HUES48 (cell line): ENCODE data around the gene JAK2.
"Not testable (repeated sequence)": the region's sequence is repeated elsewhere in the genome, so short reads cannot be mapped to it uniquely, and the experiment has no call there.

ENCODE experiments used
- H3K27ac ChIP-seq: one replicate; pipeline ENCODE4 v1.7.0; 2013; ENCODE audit warnings: low read depth, low read length, inconsistent platforms
- H3K27me3 ChIP-seq: 2 replicates; pipeline ENCODE4 v1.6.1; 2013; ENCODE audit warnings: mild to moderate bottlenecking, low read length; ENCODE audit not compliant: control insufficient read depth, insufficient read depth
- H3K36me3 ChIP-seq: 2 replicates; pipeline ENCODE4 v1.6.1; 2013; ENCODE audit warnings: low read length; ENCODE audit not compliant: control insufficient read depth, insufficient read depth
- H3K4me1 ChIP-seq: 2 replicates; pipeline ENCODE4 v1.6.1; 2013; ENCODE audit warnings: mild to moderate bottlenecking, low read length; ENCODE audit not compliant: control insufficient read depth, insufficient read depth
- H3K4me3 ChIP-seq: 2 replicates; pipeline ENCODE4 v1.5.1; 2013; ENCODE audit warnings: mild to moderate bottlenecking, low read depth, low read length
- H3K9ac ChIP-seq: 2 replicates; pipeline ENCODE4 v1.6.1; 2013; ENCODE audit warnings: mild to moderate bottlenecking, low read depth, low read length, moderate library complexity
- H3K9me3 ChIP-seq: 2 replicates; pipeline ENCODE4 v1.6.1; 2013; ENCODE audit warnings: low read length; ENCODE audit not compliant: control insufficient read depth, insufficient read depth

JAK2 gene

GRCh38 chr9:4997631-4998030 is 12.6 kb downstream of the JAK2 start:
- Histone ChIP-seq H3K4me1 (peaks cover 25% of the 10 kb centered on the region), H3K36me3 (no peaks in the 10 kb centered on the region), H3K9me3 (peaks cover 5% of the 10 kb centered on the region; the same call in 1 of the 2 replicates)

DNA sequence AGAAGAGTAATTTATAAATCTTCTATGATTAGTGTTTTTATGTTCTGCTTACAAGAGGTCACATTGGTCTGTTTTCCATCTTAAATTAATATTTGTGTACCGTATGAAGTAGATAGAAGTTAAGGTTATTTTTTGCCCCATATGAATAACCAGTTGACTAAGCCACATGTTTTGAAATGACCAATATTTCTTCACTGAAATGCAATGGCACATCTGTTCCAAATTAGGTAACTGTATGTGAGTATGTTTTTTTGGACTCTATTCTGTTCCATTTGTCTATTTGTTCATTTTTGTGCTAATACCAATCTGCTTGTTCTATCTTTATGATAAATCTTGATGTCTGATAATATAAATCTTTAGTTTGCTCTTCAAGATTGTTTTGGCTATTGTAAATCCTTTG is 17.7 kb downstream of the JAK2 start:
- H3K9me3 ChIP-seq: 0 out of 2 replicates have a peak, but pooled peaks cover 12% of the 10 kb centered on the region
- no peaks in the 10 kb centered on the region for H3K36me3 ChIP-seq
- 0 out of 2 replicates have a peak, but pooled peaks cover 9% of the 10 kb centered on the region for H3K4me1 ChIP-seq
- no peaks in the 10 kb centered on the region for H3K27me3 ChIP-seq
- H3K27ac ChIP-seq: no peak overlapping the region
- H3K4me3 ChIP-seq: no peak overlapping the region
- H3K9ac ChIP-seq: no peak overlapping the region

More at GRCh38 chr9:4997631-4998030, 12.6 kb downstream of the JAK2 start:
- no peak overlapping the region for H3K9ac ChIP-seq
- H3K27me3 ChIP-seq: no peaks in the 10 kb centered on the region
- H3K4me3 ChIP-seq: no peak overlapping the region
- no peak overlapping the region for H3K27ac ChIP-seq

- Histone ChIP-seq H3K9ac (no peak overlapping the region), H3K9me3 (0 out of 2 replicates have a peak, but pooled peaks cover 12% of the 10 kb centered on the region), H3K27me3 (no peaks in the 10 kb centered on the region), H3K27ac (no peak overlapping the region), H3K4me3 (no peak overlapping the region), H3K36me3 (no peaks in the 10 kb centered on the region), H3K4me1 (peaks cover 9% of the 10 kb centered on the region; the same call in 1 of the 2 replicates)
Measured at GRCh38 chr9:5004481-5004880, 19.4 kb downstream of the JAK2 start.

DNA sequence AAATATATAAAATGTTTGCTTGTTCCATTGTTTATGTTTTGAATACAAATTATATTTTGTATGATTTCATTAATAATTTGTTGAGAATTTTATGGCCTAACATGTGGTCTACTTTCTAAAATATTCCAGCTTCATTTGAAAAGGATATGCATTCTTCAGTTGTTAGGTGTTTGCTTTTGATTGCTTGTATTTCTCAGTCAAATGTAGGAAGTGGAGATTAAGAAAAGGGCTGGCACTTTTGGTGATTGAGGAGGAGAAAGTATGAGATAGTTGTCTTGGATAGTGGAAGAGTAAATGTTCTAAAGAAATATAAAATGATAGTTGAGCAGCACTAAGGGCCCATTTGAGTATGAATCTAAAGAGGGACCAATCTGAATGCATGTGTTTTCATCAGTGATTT is 23.1 kb downstream of the JAK2 start:
- H3K36me3 ChIP-seq: no peaks in the 10 kb centered on the region
- no peaks in the 10 kb centered on the region for H3K27me3 ChIP-seq

DNA sequence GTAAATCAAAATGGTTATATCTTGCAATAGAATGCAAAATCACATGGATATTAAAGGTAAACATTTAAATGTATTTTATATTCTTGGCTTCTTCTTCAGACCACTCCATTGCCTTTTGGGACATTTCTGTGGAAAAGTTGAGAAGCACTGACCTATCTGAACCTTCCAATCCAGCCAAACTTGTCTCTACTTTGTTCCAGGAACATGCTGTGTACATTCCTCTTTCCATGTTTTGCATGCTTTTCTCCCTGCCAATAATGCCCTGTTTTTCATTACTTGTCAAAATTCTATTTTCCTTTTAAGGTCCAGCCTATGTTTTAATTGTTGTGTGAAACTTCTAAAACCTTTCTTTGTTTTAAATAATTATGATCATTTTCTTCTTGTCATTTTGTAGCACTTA is 28.3 kb downstream of the JAK2 start:
- Histone ChIP-seq H3K4me3 (no peak overlapping the region), H3K9me3 (no peaks in the 10 kb centered on the region), H3K4me1 (no peaks in the 10 kb centered on the region; the same call in 1 of the 2 replicates), H3K9ac (no peak overlapping the region), H3K27me3 (no peaks in the 10 kb centered on the region), H3K27ac (no peak overlapping the region), H3K36me3 (no peaks in the 10 kb centered on the region)

More for the DNA sequence above, 23.1 kb downstream of the JAK2 start:
- H3K27ac ChIP-seq: no peak overlapping the region
- 0 out of 2 replicates have a peak, but pooled peaks cover 10% of the 10 kb centered on the region for H3K9me3 ChIP-seq
- no peaks in the 10 kb centered on the region; the same call in 1 of the 2 replicates for H3K4me1 ChIP-seq
- H3K9ac ChIP-seq: no peak overlapping the region
- H3K4me3 ChIP-seq: no peak overlapping the region

- Histone ChIP-seq H3K4me3 (no peak overlapping the region), H3K27ac (no peak overlapping the region), H3K9ac (no peak overlapping the region), H3K36me3 (no peaks in the 10 kb centered on the region), H3K4me1 (no peaks in the 10 kb centered on the region), H3K27me3 (no peaks in the 10 kb centered on the region), H3K9me3 (no peaks in the 10 kb centered on the region)
Measured at GRCh38 chr9:5015934-5016333, 30.9 kb downstream of the JAK2 start.

GRCh38 chr9:5025416-5025815 is 40.3 kb downstream of the JAK2 start:
- Histone ChIP-seq H3K9ac (no peak overlapping the region), H3K4me1 (no peaks in the 10 kb centered on the region), H3K9me3 (no peaks in the 10 kb centered on the region; the same call in 1 of the 2 replicates), H3K27ac (no peak overlapping the region), H3K27me3 (no peaks in the 10 kb centered on the region), H3K36me3 (peaks cover 7% of the 10 kb centered on the region; the same call in 1 of the 2 replicates), H3K4me3 (no peak overlapping the region)

DNA sequence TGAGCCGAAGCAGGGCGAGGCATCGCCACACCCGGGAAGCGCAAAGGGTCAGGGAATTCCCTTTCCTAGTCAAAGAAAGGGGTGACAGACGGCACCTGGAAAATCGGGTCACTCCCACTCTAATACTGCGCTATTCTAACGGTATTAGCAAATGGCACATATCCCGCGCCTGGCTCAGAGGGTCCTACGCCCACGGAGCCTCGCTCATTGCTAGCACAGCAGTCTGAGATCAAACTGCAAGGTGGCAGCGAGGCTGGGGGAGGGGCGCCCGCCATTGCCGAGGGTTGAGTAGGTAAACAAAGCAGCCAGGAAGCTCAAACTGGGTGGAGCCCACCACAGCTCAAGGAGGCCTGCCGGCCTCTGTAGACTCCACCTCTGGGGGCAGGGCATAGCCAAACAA is 46.9 kb downstream of the JAK2 start:
- not testable (repeated sequence) for H3K4me1 ChIP-seq, H3K4me3 ChIP-seq, H3K27ac ChIP-seq, H3K9ac ChIP-seq, H3K27me3 ChIP-seq, H3K9me3 ChIP-seq, H3K36me3 ChIP-seq

DNA sequence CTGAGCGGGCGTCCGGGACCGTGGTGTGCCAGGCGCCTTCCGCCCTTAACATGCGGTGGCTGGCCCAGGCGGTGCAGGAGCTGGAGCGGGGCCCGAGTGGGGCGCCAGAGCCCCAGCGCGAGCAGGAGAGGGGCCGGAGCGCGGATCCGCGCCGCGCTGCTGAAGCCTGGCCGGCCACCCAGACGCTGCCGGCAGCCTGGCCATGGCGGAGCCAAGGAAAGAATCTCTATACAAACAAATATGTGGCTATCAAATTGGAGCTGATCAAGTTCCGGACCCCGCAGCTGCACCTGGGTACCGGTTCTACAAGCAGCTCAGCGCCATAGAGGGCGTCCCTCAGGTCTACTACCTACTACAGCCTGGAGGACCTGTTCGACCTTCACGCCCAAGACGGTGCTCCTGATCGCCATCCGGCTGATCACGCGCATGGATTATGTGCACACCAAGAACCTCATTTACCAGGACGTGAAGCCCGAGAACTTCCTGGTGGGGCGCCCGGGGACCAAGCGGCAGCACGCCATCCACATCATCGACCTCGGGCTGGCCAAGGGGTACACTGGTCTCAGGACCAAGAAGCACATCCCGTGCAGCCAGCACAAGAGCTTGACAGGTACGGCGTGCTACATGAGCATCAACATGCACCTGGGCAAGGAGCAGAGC is 55.8 kb downstream of the JAK2 start:
- H3K27ac ChIP-seq: no peak overlapping the region
- no peaks in the 10 kb centered on the region for H3K36me3 ChIP-seq
- H3K4me1 ChIP-seq: no peaks in the 10 kb centered on the region
- H3K27me3 ChIP-seq: no peaks in the 10 kb centered on the region
- H3K9me3 ChIP-seq: peaks cover 6% of the 10 kb centered on the region; the same call in 1 of the 2 replicates
- no peak overlapping the region for H3K4me3 ChIP-seq
- H3K9ac ChIP-seq: no peak overlapping the region

DNA sequence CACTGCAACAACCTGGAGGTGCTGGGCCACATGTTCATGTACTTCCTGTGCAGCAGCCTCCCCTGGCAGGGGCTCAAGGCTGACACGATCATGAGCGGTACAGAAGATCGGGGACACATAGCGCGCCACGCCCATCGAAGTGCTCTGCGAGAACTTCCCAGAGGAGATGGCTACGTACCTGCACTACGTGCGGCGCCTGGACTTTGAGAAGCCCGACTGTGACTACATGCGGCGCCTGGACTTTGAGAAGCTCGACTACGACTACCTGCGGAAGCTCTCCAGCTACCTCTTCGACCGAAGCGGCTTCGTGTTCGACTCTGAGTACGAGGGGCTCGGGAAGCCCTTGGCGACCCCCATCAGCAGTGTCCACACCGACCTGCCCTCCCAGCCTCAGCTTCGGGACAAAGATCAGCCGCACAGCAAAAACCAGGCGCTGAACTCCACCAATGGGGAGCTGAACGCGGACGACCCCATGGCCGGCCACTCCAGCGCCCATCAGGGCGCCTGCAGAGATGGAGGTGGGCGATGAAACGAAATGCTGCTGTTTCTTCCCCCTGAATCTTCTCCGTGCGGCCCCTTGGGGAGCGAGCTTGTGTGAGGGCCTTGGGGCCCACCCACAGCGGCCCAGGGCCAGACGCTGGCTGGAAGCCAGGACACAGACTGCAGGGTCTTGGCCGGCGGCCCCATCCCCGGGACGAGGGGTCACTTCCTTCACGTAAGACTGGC is 56.5 kb downstream of the JAK2 start:
- H3K4me3 ChIP-seq: no peak overlapping the region
- no peaks in the 10 kb centered on the region for H3K36me3 ChIP-seq
- H3K27me3 ChIP-seq: no peaks in the 10 kb centered on the region
- no peak overlapping the region for H3K27ac ChIP-seq
- no peaks in the 10 kb centered on the region for H3K4me1 ChIP-seq
- H3K9me3 ChIP-seq: peaks cover 6% of the 10 kb centered on the region; the same call in 1 of the 2 replicates
- no peak overlapping the region for H3K9ac ChIP-seq

GRCh38 chr9:5042661-5043178 is 57.6 kb downstream of the JAK2 start:
- no peaks in the 10 kb centered on the region for H3K36me3 ChIP-seq
- H3K27me3 ChIP-seq: no peaks in the 10 kb centered on the region
- peaks cover 6% of the 10 kb centered on the region; the same call in 1 of the 2 replicates for H3K9me3 ChIP-seq
- H3K27ac ChIP-seq: no peak overlapping the region
- H3K4me1 ChIP-seq: no peaks in the 10 kb centered on the region
- no peak overlapping the region for H3K9ac ChIP-seq
- no peak overlapping the region for H3K4me3 ChIP-seq
